AG04450 (cell line): Measurements from ENCODE around the gene AFG3L2. TPM values are rescaled to one million over a fixed set of nuclear protein-coding genes. Genes with fewer than 3 reads are reported as not detected.

Experiments
- CTCF ChIA-PET: fragments of 300-600, 350-600 bp; formaldehyde crosslinking; extraction: SDS; loops from one replicate; lab custom pipeline; 2022; ENCODE audit warnings: antibody characterized with exemption, inconsistent platforms; lab: Charles Lee
- POLR2A ChIA-PET: fragments of 350-600 bp; formaldehyde crosslinking; extraction: SDS; loops from one replicate; lab custom pipeline; 2021; ENCODE audit warnings: antibody characterized with exemption, inconsistent platforms; lab: Yijun Ruan, JAX
- DNase-seq: peaks from one replicate; pipeline ENCODE4 v3.0.0-alpha.2; 2011; ENCODE audit warnings: low read depth, low spot score
- H3K27ac ChIP-seq: one replicate; pipeline ENCODE4 v1.5.1; 2012; ENCODE audit warnings: low read depth, low read length, control low read depth
- H3K27me3 ChIP-seq: one replicate; pipeline ENCODE4 v1.6.0; 2012; ENCODE audit warnings: low read length; ENCODE audit not compliant: control insufficient read depth, insufficient read depth
- H3K4me3 ChIP-seq: 2 replicates; pipeline ENCODE4 v1.5.1; 2011; ENCODE audit warnings: mild to moderate bottlenecking, low read depth, low read length, control low read depth
- H3K9me3 ChIP-seq: 2 replicates; pipeline ENCODE4 v1.5.1; 2012; ENCODE audit warnings: low read length; ENCODE audit not compliant: control insufficient read depth, insufficient read depth
- CTCF ChIP-seq: IDR thresholded peaks from 2 replicates; pipeline ENCODE4 v1.5.1; 2011; ENCODE audit warnings: low read depth, low read length, control low read depth, inconsistent platforms
- polyA plus RNA-seq: library from polyadenylated mRNA; depleted of rRNA; stranded (reverse); fragments of >200 nt; gene quantifications from 2 replicates; pipeline ENCODE4 v1.2.3, GENCODE V29; 2011

The AFG3L2 gene
- polyA plus RNA-seq, 1 experiment: 38.0 TPM

GRCh38 chr18:12313530-12314245, 63.3 kb downstream of the AFG3L2 start:
- Histone ChIP-seq H3K27me3 (no peaks in the 10 kb centered on the region), H3K27ac (no peak overlapping the region), H3K9me3 (peaks cover 13% of the 10 kb centered on the region), H3K4me3 (no peak overlapping the region)
- CTCF ChIA-PET: interaction anchor here (0.6 to 2.7 kb wide), 4 partner anchors 14 to 274 kb away, joined by 3 to 18 read pairs (median 9); no protein-coding TSS in a partner anchor
- DNase-seq: no peak
- TF ChIP-seq CTCF: no peak
- POLR2A ChIA-PET: interaction anchor here (0.7 to 1.9 kb wide), 3 partner anchors 35 to 63 kb away, joined by 3 to 6 read pairs (median 3); partner anchors contain the start of gene AFG3L2

DNA sequence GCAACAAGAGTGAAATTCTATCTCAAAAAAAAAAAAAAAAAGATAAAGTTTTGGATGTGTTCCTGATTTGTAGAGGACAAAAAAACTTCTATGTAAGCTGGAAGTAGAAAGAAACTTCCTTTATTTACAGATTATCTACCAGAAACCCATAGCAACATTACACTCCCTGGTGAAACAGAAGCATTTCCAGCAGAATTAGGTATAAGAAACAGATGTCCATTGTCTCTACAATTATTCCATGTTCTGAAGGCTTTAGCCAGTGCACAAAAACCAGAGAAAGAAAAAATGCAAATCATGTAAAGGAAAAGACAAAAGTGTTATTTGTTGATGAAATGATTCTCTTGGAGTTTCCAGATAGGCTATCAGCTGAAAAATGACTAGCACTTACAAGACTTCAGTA, 64.1 kb downstream of the AFG3L2 start:
- no peak for DNase-seq
- Histone ChIP-seq H3K4me3 (no peak overlapping the region), H3K9me3 (peaks cover 13% of the 10 kb centered on the region), H3K27me3 (no peaks in the 10 kb centered on the region), H3K27ac (no peak overlapping the region)
- ChIA-PET CTCF (interaction anchor here (0.6 to 2.7 kb wide), 4 partner anchors 11 to 274 kb away, joined by 4 to 18 read pairs (median 10); no protein-coding TSS in a partner anchor), POLR2A (interaction anchor here (1.0 kb wide), 1 partner anchor 25 kb away, joined by 5 read pairs; no protein-coding TSS in a partner anchor)
- TF ChIP-seq CTCF: no peak

GRCh38 chr18:12310762-12311161, 66.3 kb downstream of the AFG3L2 start:
- Histone ChIP-seq H3K27me3 (no peaks in the 10 kb centered on the region), H3K27ac (peak overlapping the region; percentile 31), H3K9me3 (peaks cover 13% of the 10 kb centered on the region), H3K4me3 (peak overlapping the region; percentile 23)
- CTCF ChIA-PET: interaction anchor here (0.5 to 2.1 kb wide), 5 partner anchors 22 to 380 kb away, joined by 3 to 19 read pairs (median 3); no protein-coding TSS in a partner anchor
- POLR2A ChIA-PET: interaction anchor here (0.6 to 1.1 kb wide), 3 partner anchors 17 to 1196 kb away, joined by 3 to 14 read pairs (median 4); no protein-coding TSS in a partner anchor
- no peak; the same call in 1 of the 2 replicates for TF ChIP-seq CTCF
- DNase-seq: no peak

- H3K9me3 ChIP-seq: peaks cover 13% of the 10 kb centered on the region
- H3K27me3 ChIP-seq: no peaks in the 10 kb centered on the region
- POLR2A ChIA-PET: interaction anchor here (0.6 to 3.5 kb wide), 9 partner anchors 8 to 503 kb away, joined by 4 to 51 read pairs (median 12); partner anchors contain the start of gene AFG3L2
- CTCF ChIA-PET: interaction anchor here (0.5 to 2.1 kb wide), 2 partner anchors 38 to 39 kb away, joined by 3 to 19 read pairs; no protein-coding TSS in a partner anchor
- no peak overlapping the region for H3K27ac ChIP-seq
- TF ChIP-seq CTCF: no peak
- peak overlapping the region; percentile 89 for H3K4me3 ChIP-seq
- DNase-seq: no peak
Observed at GRCh38 chr18:12309683-12310198, 67.3 kb downstream of the AFG3L2 start.
